22Rv1 (cell line): ENCODE results near the gene POTEI.
"Not testable (repeated sequence)": the region's sequence is repeated elsewhere in the genome, so short reads cannot be mapped to it uniquely, and the experiment has no call there.

Source experiments
- CTCF ChIP-seq: fragments of 450-650 bp; IDR thresholded peaks from 2 replicates; pipeline ENCODE4 v1.5.1; 2017; ENCODE audit warnings: mild to moderate bottlenecking
- ZFX ChIP-seq: fragments of 450-650 bp; IDR thresholded peaks from 2 replicates; pipeline ENCODE4 v1.6.1; 2017; ENCODE audit warnings: antibody characterized with exemption, borderline replicate concordance

GRCh38 chr2:130418845-130419244, 90.3 kb downstream of the POTEI start:
- not testable (repeated sequence) for TF ChIP-seq CTCF, ZFX
